ENCODE data around the gene RPA1. TPM values are rescaled to one million over a fixed set of nuclear protein-coding genes. Genes with fewer than 3 reads are reported as not detected.
"Not testable (repeated sequence)": the region's sequence is repeated elsewhere in the genome, so short reads cannot be mapped to it uniquely, and the experiment has no call there.

RPA1 gene
- total RNA-seq, 1 donor from 2014 or later, result 68.8 TPM

DNA sequence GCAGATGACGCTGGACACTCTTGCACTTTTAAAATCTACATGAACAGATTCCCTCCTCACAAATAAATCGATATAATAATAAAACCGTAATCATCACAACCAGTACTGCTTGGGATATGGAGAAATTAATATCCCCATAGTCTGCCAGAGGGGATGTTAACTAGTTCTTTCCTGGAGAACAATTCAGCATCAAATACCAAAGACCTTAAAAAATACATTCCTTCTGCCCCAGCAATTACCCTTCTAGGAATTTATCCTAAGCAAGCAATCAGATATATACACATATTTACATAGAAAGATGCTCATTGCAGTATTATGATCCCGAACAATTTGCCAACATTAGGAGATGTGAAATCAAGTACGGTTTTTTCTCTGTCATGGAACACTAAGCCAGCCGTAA lies 21.9 kb upstream of the RPA1 start:
- no peak for DNase-seq (ENCODE audit: low read depth)
- peak; percentile 29 for FAIRE-seq
- Histone ChIP-seq H4K20me1 (ENCODE audit: insufficient read depth, low read length) (no peaks in the 10 kb centered on the region), H3K36me3 (ENCODE audit: insufficient read depth, low read length) (peaks cover 7% of the 10 kb centered on the region), H3K27ac (ENCODE audit: low read depth, low read length) (no peak overlapping the region), H3K79me2 (ENCODE audit: insufficient read depth, low read length) (no peaks in the 10 kb centered on the region), H3K9ac (ENCODE audit: low read length) (no peak overlapping the region), H3K4me3 (ENCODE audit: insufficient read depth, low read depth, low read length) (no peak overlapping the region), H3K4me1 (ENCODE audit: insufficient read depth, low read length) (no peaks in the 10 kb centered on the region), H2AFZ (ENCODE audit: low read depth, low read length) (no peak overlapping the region), H3K4me2 (ENCODE audit: low read length) (no peak overlapping the region), H3K9me3 (ENCODE audit: insufficient read depth, low read depth, low read length) (no peaks in the 10 kb centered on the region), H3K27me3 (ENCODE audit: insufficient read depth, low read length) (no peaks in the 10 kb centered on the region)
- Mint-ChIP-seq H3K27ac (ENCODE audit: unreplicated experiment) (no peak overlapping the region), H3K36me3 (ENCODE audit: low read depth, unreplicated experiment) (peaks cover 11% of the 10 kb centered on the region), H3K27me3 (ENCODE audit: low read depth, unreplicated experiment) (no peaks in the 10 kb centered on the region), H3K9me3 (ENCODE audit: unreplicated experiment) (no peaks in the 10 kb centered on the region), H3K4me3 (ENCODE audit: unreplicated experiment) (no peak overlapping the region), H3K4me1 (ENCODE audit: low read depth, unreplicated experiment) (no peaks in the 10 kb centered on the region)
- TF ChIP-seq, protein P1, sequence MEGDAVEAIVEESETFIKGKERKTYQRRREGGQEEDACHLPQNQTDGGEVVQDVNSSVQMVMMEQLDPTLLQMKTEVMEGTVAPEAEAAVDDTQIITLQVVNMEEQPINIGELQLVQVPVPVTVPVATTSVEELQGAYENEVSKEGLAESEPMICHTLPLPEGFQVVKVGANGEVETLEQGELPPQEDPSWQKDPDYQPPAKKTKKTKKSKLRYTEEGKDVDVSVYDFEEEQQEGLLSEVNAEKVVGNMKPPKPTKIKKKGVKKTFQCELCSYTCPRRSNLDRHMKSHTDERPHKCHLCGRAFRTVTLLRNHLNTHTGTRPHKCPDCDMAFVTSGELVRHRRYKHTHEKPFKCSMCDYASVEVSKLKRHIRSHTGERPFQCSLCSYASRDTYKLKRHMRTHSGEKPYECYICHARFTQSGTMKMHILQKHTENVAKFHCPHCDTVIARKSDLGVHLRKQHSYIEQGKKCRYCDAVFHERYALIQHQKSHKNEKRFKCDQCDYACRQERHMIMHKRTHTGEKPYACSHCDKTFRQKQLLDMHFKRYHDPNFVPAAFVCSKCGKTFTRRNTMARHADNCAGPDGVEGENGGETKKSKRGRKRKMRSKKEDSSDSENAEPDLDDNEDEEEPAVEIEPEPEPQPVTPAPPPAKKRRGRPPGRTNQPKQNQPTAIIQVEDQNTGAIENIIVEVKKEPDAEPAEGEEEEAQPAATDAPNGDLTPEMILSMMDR (IDR thresholded peaks at IDR 0.05; ENCODE audit: insufficient read depth, low read depth, low read length), result no peak
- TF ChIP-seq EZH2 (IDR thresholded peaks at IDR 0.05; ENCODE audit: insufficient read depth, low read length), result no peak

- H3K27me3 Mint-ChIP-seq (ENCODE audit: low read depth, unreplicated experiment), result no peaks in the 10 kb centered on the region
- Histone ChIP-seq H3K27me3 (ENCODE audit: insufficient read depth, low read length) (no peaks in the 10 kb centered on the region), H3K4me1 (ENCODE audit: insufficient read depth, low read length) (no peaks in the 10 kb centered on the region), H3K79me2 (ENCODE audit: insufficient read depth, low read length) (no peaks in the 10 kb centered on the region), H3K9ac (ENCODE audit: low read length) (no peak overlapping the region), H3K4me3 (ENCODE audit: insufficient read depth, low read depth, low read length) (no peak overlapping the region), H4K20me1 (ENCODE audit: insufficient read depth, low read length) (no peaks in the 10 kb centered on the region), H3K4me2 (ENCODE audit: low read length) (no peak overlapping the region), H3K36me3 (ENCODE audit: insufficient read depth, low read length) (peaks cover 7% of the 10 kb centered on the region), H2AFZ (ENCODE audit: low read depth, low read length) (no peak overlapping the region), H3K27ac (ENCODE audit: low read depth, low read length) (no peak overlapping the region), H3K9me3 (ENCODE audit: insufficient read depth, low read depth, low read length) (no peaks in the 10 kb centered on the region)
- DNase-seq (ENCODE audit: low read depth) (no peak), FAIRE-seq (no peak)
- H3K27ac Mint-ChIP-seq (ENCODE audit: unreplicated experiment), result no peak overlapping the region
- no peaks in the 10 kb centered on the region for H3K4me1 Mint-ChIP-seq (ENCODE audit: low read depth, unreplicated experiment)
- H3K9me3 Mint-ChIP-seq (ENCODE audit: unreplicated experiment), result no peaks in the 10 kb centered on the region
- no peak overlapping the region for H3K4me3 Mint-ChIP-seq (ENCODE audit: unreplicated experiment)
- TF ChIP-seq, protein P1 (IDR thresholded peaks at IDR 0.05; ENCODE audit: insufficient read depth, low read depth, low read length), result no peak
- TF ChIP-seq EZH2 (IDR thresholded peaks at IDR 0.05; ENCODE audit: insufficient read depth, low read length), result no peak
- H3K36me3 Mint-ChIP-seq (ENCODE audit: low read depth, unreplicated experiment), result peaks cover 11% of the 10 kb centered on the region
These were observed 21.2 kb upstream of the RPA1 start for GRCh38 chr17:1808644-1809043.

DNA sequence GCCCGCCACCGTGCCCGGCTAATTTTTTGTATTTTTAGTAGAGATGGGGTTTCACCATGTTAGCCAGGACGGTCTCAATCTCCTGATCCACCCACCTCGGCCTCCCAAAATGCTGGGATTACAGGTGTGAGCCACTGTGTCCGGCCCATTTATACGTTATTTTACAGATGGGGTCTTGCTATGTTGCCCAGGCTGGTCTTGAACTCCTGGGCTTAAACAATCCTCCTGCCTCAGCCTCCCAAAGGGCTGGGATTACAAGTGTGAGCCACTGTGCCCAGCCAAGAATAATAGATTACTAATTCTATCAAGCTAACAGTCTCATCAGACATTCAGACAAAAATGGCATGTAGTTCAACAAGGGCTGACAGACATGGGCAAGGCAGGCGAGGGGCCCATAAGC lies 20.0 kb upstream of the RPA1 start:
- H2AFZ ChIP-seq (ENCODE audit: low read depth, low read length); H3K27ac ChIP-seq (ENCODE audit: low read depth, low read length); H3K9me3 ChIP-seq (ENCODE audit: insufficient read depth, low read depth, low read length); H3K4me3 Mint-ChIP-seq (ENCODE audit: unreplicated experiment); H3K36me3 ChIP-seq (ENCODE audit: insufficient read depth, low read length); H3K27me3 Mint-ChIP-seq (ENCODE audit: low read depth, unreplicated experiment); FAIRE-seq; H3K4me1 Mint-ChIP-seq (ENCODE audit: low read depth, unreplicated experiment); H3K27me3 ChIP-seq (ENCODE audit: insufficient read depth, low read length); H3K4me1 ChIP-seq (ENCODE audit: insufficient read depth, low read length); H3K9me3 Mint-ChIP-seq (ENCODE audit: unreplicated experiment); H3K4me2 ChIP-seq (ENCODE audit: low read length); H3K36me3 Mint-ChIP-seq (ENCODE audit: low read depth, unreplicated experiment); H3K4me3 ChIP-seq (ENCODE audit: insufficient read depth, low read depth, low read length); H3K9ac ChIP-seq (ENCODE audit: low read length); DNase-seq (ENCODE audit: low read depth); H4K20me1 ChIP-seq (ENCODE audit: insufficient read depth, low read length); H3K79me2 ChIP-seq (ENCODE audit: insufficient read depth, low read length); H3K27ac Mint-ChIP-seq (ENCODE audit: unreplicated experiment): not testable (repeated sequence)

All from astrocyte (in vitro differentiated cells and primary cell).